ENCODE measurements around the gene DENND4A.

DENND4A gene

DNA sequence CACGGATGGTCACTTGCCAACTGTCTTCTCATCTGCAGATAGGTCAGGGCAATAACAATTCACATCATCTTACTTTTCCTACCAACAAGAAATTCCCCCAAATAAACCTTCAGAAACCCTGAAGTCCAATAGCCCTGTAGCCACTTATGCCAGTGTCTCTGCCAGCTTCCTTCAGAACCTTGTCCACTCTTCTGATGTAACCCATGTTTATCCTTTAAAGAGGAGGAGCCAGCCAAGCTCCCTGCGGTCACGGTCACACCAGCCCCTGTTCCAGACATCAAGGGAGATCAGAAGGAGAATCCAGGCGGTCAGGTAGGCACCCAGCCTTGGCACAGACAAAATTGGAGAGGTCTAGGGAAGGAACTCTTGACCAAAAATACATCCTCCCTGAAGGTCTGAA lies 146.7 kb downstream of the DENND4A start:
- no peaks in the 10 kb centered on the region for H4K20me1 ChIP-seq (ENCODE audit: control insufficient read depth, insufficient read depth, low read depth, low read length)
- no peak overlapping the region for H3K4me3 ChIP-seq (ENCODE audit: low read length)
- TF ChIP-seq, protein P1, sequence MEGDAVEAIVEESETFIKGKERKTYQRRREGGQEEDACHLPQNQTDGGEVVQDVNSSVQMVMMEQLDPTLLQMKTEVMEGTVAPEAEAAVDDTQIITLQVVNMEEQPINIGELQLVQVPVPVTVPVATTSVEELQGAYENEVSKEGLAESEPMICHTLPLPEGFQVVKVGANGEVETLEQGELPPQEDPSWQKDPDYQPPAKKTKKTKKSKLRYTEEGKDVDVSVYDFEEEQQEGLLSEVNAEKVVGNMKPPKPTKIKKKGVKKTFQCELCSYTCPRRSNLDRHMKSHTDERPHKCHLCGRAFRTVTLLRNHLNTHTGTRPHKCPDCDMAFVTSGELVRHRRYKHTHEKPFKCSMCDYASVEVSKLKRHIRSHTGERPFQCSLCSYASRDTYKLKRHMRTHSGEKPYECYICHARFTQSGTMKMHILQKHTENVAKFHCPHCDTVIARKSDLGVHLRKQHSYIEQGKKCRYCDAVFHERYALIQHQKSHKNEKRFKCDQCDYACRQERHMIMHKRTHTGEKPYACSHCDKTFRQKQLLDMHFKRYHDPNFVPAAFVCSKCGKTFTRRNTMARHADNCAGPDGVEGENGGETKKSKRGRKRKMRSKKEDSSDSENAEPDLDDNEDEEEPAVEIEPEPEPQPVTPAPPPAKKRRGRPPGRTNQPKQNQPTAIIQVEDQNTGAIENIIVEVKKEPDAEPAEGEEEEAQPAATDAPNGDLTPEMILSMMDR (IDR thresholded peaks at IDR 0.05; ENCODE audit: low read depth, low read length, poor library complexity, severe bottlenecking): no peak
- no peak for TF ChIP-seq EZH2phosphoT487 (IDR thresholded peaks at IDR 0.05; ENCODE audit: borderline replicate concordance, low read length)
- no peak overlapping the region for H3K27ac ChIP-seq (ENCODE audit: low read depth, low read length)
- H3K4me2 ChIP-seq (ENCODE audit: low read length): no peak overlapping the region
- no peaks in the 10 kb centered on the region for H3K27me3 ChIP-seq (ENCODE audit: control insufficient read depth, low read length)
- H3K9me3 ChIP-seq (ENCODE audit: control insufficient read depth, insufficient read depth, low read length): no peaks in the 10 kb centered on the region
- H3K4me1 ChIP-seq (ENCODE audit: control insufficient read depth, low read length): peaks cover 24% of the 10 kb centered on the region
- H3K79me2 ChIP-seq (ENCODE audit: control insufficient read depth, low read length): no peaks in the 10 kb centered on the region
- no peaks in the 10 kb centered on the region for H3K9me2 ChIP-seq (replicated peaks; ENCODE audit: control insufficient read depth, low read length)
- no peaks in the 10 kb centered on the region for H3F3A ChIP-seq (ENCODE audit: control insufficient read depth, insufficient read depth)
- H3K36me3 ChIP-seq (ENCODE audit: control insufficient read depth, low read length): no peaks in the 10 kb centered on the region

DNA sequence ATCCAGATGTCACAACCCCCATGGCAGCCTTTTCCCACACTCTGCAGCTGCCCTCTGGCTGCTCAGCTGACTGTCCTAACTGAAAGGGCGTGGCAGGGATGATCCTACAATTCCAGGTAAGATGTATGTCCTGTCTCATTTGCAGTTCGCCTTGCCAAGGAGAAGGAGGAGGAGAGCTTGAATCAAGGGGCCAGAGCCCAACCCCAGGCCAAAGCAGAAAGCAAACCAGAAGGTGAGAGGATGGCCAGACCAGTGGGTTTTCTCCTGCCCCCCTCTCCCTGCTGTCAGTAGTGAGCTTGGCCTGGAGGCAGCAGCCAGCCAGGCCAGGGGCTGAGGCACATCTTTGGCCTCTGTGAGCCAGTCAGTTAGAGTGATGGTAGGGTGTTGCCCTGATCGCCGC lies 147.8 kb downstream of the DENND4A start:
- H3K36me3 ChIP-seq (ENCODE audit: control insufficient read depth, low read length): no peaks in the 10 kb centered on the region
- H3K79me2 ChIP-seq (ENCODE audit: control insufficient read depth, low read length): no peaks in the 10 kb centered on the region
- H3K9me2 ChIP-seq (replicated peaks; ENCODE audit: control insufficient read depth, low read length): no peaks in the 10 kb centered on the region
- TF ChIP-seq, protein P1 (IDR thresholded peaks at IDR 0.05; ENCODE audit: low read depth, low read length, poor library complexity, severe bottlenecking): no peak
- no peak for TF ChIP-seq EZH2phosphoT487 (IDR thresholded peaks at IDR 0.05; ENCODE audit: borderline replicate concordance, low read length)
- peaks cover 33% of the 10 kb centered on the region for H3K4me1 ChIP-seq (ENCODE audit: control insufficient read depth, low read length)
- no peak overlapping the region for H3K4me2 ChIP-seq (ENCODE audit: low read length)
- H3K27ac ChIP-seq (ENCODE audit: low read depth, low read length): no peak overlapping the region
- no peaks in the 10 kb centered on the region for H3F3A ChIP-seq (ENCODE audit: control insufficient read depth, insufficient read depth)
- no peak overlapping the region for H3K4me3 ChIP-seq (ENCODE audit: low read length)
- no peaks in the 10 kb centered on the region for H4K20me1 ChIP-seq (ENCODE audit: control insufficient read depth, insufficient read depth, low read depth, low read length)
- H3K9me3 ChIP-seq (ENCODE audit: control insufficient read depth, insufficient read depth, low read length): no peaks in the 10 kb centered on the region
- H3K27me3 ChIP-seq (ENCODE audit: control insufficient read depth, low read length): no peaks in the 10 kb centered on the region

DNA sequence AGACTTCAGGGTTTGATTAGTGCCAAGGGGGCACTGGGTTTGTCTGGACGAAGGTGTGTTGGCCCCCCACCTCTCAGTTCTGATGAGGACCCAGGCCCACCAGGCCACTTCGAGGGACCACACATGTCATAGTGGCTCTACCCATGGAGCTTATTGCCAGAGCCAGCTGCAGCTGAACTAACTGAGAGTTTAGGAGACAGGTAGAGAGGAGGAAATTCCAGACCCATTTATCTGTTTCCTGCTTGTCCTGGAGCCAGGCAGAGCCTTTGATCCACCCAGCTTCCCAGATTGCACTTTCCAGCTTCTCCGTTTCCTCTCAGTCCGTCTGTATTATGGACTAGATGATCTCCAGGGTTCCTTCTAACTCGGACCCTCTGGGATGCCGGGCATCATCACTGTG lies 149.5 kb downstream of the DENND4A start:
- H3K27me3 ChIP-seq (ENCODE audit: control insufficient read depth, low read length): no peaks in the 10 kb centered on the region
- H3K9me3 ChIP-seq (ENCODE audit: control insufficient read depth, insufficient read depth, low read length): no peaks in the 10 kb centered on the region
- no peak for TF ChIP-seq EZH2phosphoT487 (IDR thresholded peaks at IDR 0.05; ENCODE audit: borderline replicate concordance, low read length)
- TF ChIP-seq, protein P1 (IDR thresholded peaks at IDR 0.05; ENCODE audit: low read depth, low read length, poor library complexity, severe bottlenecking): no peak

More for the DNA sequence above, 149.5 kb downstream of the DENND4A start:
- Histone ChIP-seq H3K79me2 (ENCODE audit: control insufficient read depth, low read length) (no peaks in the 10 kb centered on the region), H3K27ac (ENCODE audit: low read depth, low read length) (no peak overlapping the region), H3F3A (ENCODE audit: control insufficient read depth, insufficient read depth) (no peaks in the 10 kb centered on the region), H3K4me1 (ENCODE audit: control insufficient read depth, low read length) (peaks cover 45% of the 10 kb centered on the region), H3K9me2 (replicated peaks; ENCODE audit: control insufficient read depth, low read length) (no peaks in the 10 kb centered on the region), H3K4me2 (ENCODE audit: low read length) (no peak overlapping the region), H4K20me1 (ENCODE audit: control insufficient read depth, insufficient read depth, low read depth, low read length) (no peaks in the 10 kb centered on the region), H3K4me3 (ENCODE audit: low read length) (no peak overlapping the region), H3K36me3 (ENCODE audit: control insufficient read depth, low read length) (no peaks in the 10 kb centered on the region)
